Body of pancreas (tissue), 4 donors: Measurements from ENCODE around the gene DHRS7C. TPM values are rescaled to one million over a fixed set of nuclear protein-coding genes. Genes with fewer than 3 reads are reported as not detected.

Experiments
- ATAC-seq: fragments of 150-250 bp; one replicate; pipeline ENCODE4 v1.9.1; 2016
- DNase-seq, 4 donors: peaks; one replicate each; pipeline ENCODE4 v3.0.0-alpha.2; 2019
- H3K27ac ChIP-seq, 4 donors: fragments of 200-600 bp; sonication (generic); 1 replicate in 3 of 4; 2 replicates in 1 of 4; pipeline versions ENCODE4 v1.5.1 to v1.6.1; 2016 to 2019; ENCODE audit warnings: mild to moderate bottlenecking in 1 of 4, mixed read lengths in 1 of 4, moderate library complexity in 1 of 4
- H3K27me3 ChIP-seq, 2 donors: fragments of 200-600 bp; sonication (generic); one replicate each; pipeline ENCODE4 v1.6.0; 2016; ENCODE audit warnings: mild to moderate bottlenecking in 1 of 2
- H3K36me3 ChIP-seq, 2 donors: fragments of 200-600 bp; sonication (generic); replicated peaks in 1 of 2; 2 replicates each; pipeline ENCODE4 v1.5.1; 2016; ENCODE audit warnings: low read depth in 2 of 2; ENCODE audit not compliant: insufficient read depth in 1 of 2
- H3K4me1 ChIP-seq: fragments of 200-600 bp; sonication (generic); one replicate; pipeline ENCODE4 v1.6.0; 2016
- H3K4me3 ChIP-seq, 2 donors: fragments of 200-600 bp; sonication (generic); 1 replicate in 1 of 2; 2 replicates in 1 of 2; pipeline ENCODE4 v1.5.1; 2016 to 2019
- H3K9me3 ChIP-seq, 3 donors: fragments of 200-600 bp; sonication (generic); 1 replicate in 2 of 3; 2 replicates in 1 of 3; pipeline ENCODE4 v1.5.1; 2016
- CTCF ChIP-seq, 7 experiments: fragments of 450-650 bp in 4 of 7; fragments of 200-600 bp in 3 of 7; sonication (generic) in 3 of 7; IDR thresholded peaks; one replicate each; pipeline ENCODE4 v1.5.1; 2016 to 2019; ENCODE audit warnings: antibody characterized with exemption in 7 of 7
- POLR2A ChIP-seq, 3 donors: fragments of 450-650 bp; IDR thresholded peaks; one replicate each; pipeline ENCODE4 v1.6.1; 2016; ENCODE audit warnings: antibody characterized with exemption in 3 of 3, mild to moderate bottlenecking in 2 of 3
- WGBS, 2 donors: methylation state at CpG; one replicate each; pipeline ENCODE4 v1.1.5; 2017; 5-methylcytosine and 5-hydroxymethylcytosine counted together
- intact Hi-C: fragments of 100-400 bp; cut with DNase I; formaldehyde crosslinking; loops from one replicate; pipeline ENCODE4 v1.15.1; 2023
- total RNA-seq, 2 donors: library from RNA; depleted of rRNA; stranded (reverse); fragments of >200 nt; gene quantifications; one replicate each; pipeline ENCODE4 v1.1.0, GENCODE V29; 2016

DHRS7C gene
- total RNA-seq, 2 donors from 2014 or later = not detected

- WGBS, 2 donors = 50 to 55% methylated on average over 4 of the region's 4 CpGs
- DNase-seq (no peak), ATAC-seq (no peak)
- H3K4me1 ChIP-seq = no peaks in the 10 kb centered on the region
- no peaks in the 10 kb centered on the region for H3K36me3 ChIP-seq
- no peak overlapping the region for H3K27ac ChIP-seq
- no peak overlapping the region for H3K4me3 ChIP-seq
- no peaks in the 10 kb centered on the region for H3K9me3 ChIP-seq
- TF ChIP-seq CTCF (IDR thresholded peaks at IDR 0.05) (no peak), POLR2A (IDR thresholded peaks at IDR 0.05) (no peak)
- intact Hi-C loops = no loop called here
- no peaks in the 10 kb centered on the region for H3K27me3 ChIP-seq
Observed at GRCh38 chr17:9783050-9783449, 8.3 kb downstream of the DHRS7C start.

DNA sequence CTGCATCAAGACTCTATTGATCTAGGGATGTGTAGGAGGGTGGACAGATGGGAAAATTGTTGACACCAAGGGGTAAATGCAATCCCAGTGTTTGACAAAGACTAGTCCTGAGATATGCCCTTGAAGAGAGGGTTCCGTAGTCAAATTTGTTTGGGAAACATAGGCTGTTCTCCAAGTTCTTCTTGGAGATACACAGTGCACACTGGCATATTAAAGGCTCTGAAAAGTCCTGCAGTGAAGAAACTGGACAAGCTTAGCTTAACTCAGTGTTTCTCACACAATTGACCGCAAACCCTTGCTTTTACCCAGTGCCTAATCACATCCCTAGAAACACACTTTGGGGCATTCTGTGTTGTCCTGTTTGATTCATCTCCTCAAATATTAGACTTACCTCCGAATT is 10.8 kb downstream of the DHRS7C start:
- H3K4me3 ChIP-seq = no peak overlapping the region
- 66 to 76% methylated on average over 3 of the region's 3 CpGs for WGBS, 2 donors
- H3K9me3 ChIP-seq = no peaks in the 10 kb centered on the region
- intact Hi-C loops = no loop called here
- H3K4me1 ChIP-seq = no peaks in the 10 kb centered on the region
- no peaks in the 10 kb centered on the region for H3K36me3 ChIP-seq
- DNase-seq = no peak
- TF ChIP-seq CTCF (IDR thresholded peaks at IDR 0.05) (no peak), POLR2A (IDR thresholded peaks at IDR 0.05) (no peak)
- no peak for ATAC-seq
- no peaks in the 10 kb centered on the region for H3K27me3 ChIP-seq
- no peak overlapping the region for H3K27ac ChIP-seq

DNA sequence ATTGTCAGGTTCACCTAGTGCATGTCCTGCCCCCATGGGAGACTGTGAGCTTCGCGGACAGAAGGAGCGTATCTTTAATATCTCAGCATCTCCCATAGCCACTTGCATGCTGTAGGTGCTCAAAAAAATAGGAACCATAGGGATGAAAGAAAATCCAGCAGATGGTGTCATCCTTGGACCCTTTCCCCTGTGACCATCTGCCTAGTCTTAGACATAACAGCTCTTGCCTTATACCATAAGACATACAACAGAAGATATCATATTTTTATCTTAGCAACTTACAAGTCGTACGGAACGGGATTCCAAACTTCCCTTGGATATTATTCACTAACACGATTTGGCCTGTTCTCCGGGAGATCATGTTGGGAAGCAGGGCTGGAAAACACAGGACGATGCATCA is 14.5 kb downstream of the DHRS7C start:
- H3K4me3 ChIP-seq = no peak overlapping the region
- intact Hi-C loops = no loop called here
- no peak overlapping the region for H3K27ac ChIP-seq

GRCh38 chr17:9772658-9773057 is 18.7 kb downstream of the DHRS7C start:
- Histone ChIP-seq H3K36me3 (no peaks in the 10 kb centered on the region), H3K27ac (no peak overlapping the region), H3K4me3 (no peak overlapping the region), H3K27me3 (no peaks in the 10 kb centered on the region), H3K9me3 (no peaks in the 10 kb centered on the region), H3K4me1 (no peaks in the 10 kb centered on the region)
- DNase-seq (no peak), ATAC-seq (no peak)
- TF ChIP-seq POLR2A (IDR thresholded peaks at IDR 0.05) (no peak), CTCF (IDR thresholded peaks at IDR 0.05) (no peak)
- intact Hi-C loops = no loop called here
- WGBS, 2 donors = 74 to 75% methylated on average over 9 to 19 of the region's 19 CpGs

More for the DNA sequence above, 14.5 kb downstream of the DHRS7C start:
- Histone ChIP-seq H3K36me3 (no peaks in the 10 kb centered on the region), H3K4me1 (no peaks in the 10 kb centered on the region), H3K9me3 (no peaks in the 10 kb centered on the region), H3K27me3 (no peaks in the 10 kb centered on the region)
- TF ChIP-seq POLR2A (IDR thresholded peaks at IDR 0.05) = no peak
- TF ChIP-seq CTCF (IDR thresholded peaks at IDR 0.05) = no peak
- no peak for DNase-seq
- ATAC-seq = no peak
- WGBS, 2 donors = 70 to 79% methylated on average over 9 of the region's 9 CpGs

GRCh38 chr17:9771465-9771864 is 19.9 kb downstream of the DHRS7C start:
- no peaks in the 10 kb centered on the region for H3K36me3 ChIP-seq
- no peaks in the 10 kb centered on the region for H3K9me3 ChIP-seq
- 77 to 80% methylated on average over 26 to 27 of the region's 27 CpGs for WGBS, 2 donors
- no peak overlapping the region for H3K4me3 ChIP-seq
- DNase-seq = no peak
- TF ChIP-seq CTCF (IDR thresholded peaks at IDR 0.05) = no peak
- no peak for TF ChIP-seq POLR2A (IDR thresholded peaks at IDR 0.05)
- no peak overlapping the region for H3K27ac ChIP-seq
- no peaks in the 10 kb centered on the region for H3K27me3 ChIP-seq
- no peak for ATAC-seq
- intact Hi-C loops = no loop called here
- no peaks in the 10 kb centered on the region for H3K4me1 ChIP-seq
